GM10266 (cell line): ENCODE results near the gene SOX15.

Source experiments
- DNase-seq: peaks from one replicate; pipeline ENCODE4 v3.0.0; 2012; ENCODE audit errors: extremely low spot score
- TF ChIP-seq, protein P1 (sequence below): IDR thresholded peaks from 2 replicates; pipeline ENCODE4 v1.5.1; 2012; ENCODE audit warnings: mild to moderate bottlenecking, low read depth; ENCODE audit not compliant: control insufficient read depth, insufficient read depth; ENCODE audit errors: missing control alignments

The SOX15 gene

GRCh38 chr17:7555320-7555948 lies 34.5 kb downstream of the SOX15 start:
- TF ChIP-seq, protein P1, sequence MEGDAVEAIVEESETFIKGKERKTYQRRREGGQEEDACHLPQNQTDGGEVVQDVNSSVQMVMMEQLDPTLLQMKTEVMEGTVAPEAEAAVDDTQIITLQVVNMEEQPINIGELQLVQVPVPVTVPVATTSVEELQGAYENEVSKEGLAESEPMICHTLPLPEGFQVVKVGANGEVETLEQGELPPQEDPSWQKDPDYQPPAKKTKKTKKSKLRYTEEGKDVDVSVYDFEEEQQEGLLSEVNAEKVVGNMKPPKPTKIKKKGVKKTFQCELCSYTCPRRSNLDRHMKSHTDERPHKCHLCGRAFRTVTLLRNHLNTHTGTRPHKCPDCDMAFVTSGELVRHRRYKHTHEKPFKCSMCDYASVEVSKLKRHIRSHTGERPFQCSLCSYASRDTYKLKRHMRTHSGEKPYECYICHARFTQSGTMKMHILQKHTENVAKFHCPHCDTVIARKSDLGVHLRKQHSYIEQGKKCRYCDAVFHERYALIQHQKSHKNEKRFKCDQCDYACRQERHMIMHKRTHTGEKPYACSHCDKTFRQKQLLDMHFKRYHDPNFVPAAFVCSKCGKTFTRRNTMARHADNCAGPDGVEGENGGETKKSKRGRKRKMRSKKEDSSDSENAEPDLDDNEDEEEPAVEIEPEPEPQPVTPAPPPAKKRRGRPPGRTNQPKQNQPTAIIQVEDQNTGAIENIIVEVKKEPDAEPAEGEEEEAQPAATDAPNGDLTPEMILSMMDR, result no peak
- DNase-seq, result no peak

DNA sequence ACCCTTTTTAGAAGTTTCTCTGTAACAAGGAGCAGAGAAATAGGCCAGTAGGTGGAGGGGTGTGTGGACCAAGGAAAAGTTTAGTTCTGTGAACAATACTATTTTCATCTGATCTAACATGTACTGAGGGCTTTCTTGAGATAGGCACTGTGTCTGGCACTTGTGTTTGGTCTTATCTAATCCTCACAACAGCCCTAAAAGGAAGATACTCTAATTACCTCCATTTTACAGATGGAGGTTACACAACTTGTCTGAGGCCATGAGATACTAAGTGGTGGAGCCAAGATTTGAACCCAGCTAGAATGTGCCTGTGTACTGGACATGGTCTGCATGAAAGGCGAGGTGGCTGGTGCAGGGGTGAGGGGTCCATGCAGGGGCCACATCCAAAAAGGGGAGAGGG lies 36.5 kb downstream of the SOX15 start:
- TF ChIP-seq, protein P1, result no peak
- no peak for DNase-seq

DNA sequence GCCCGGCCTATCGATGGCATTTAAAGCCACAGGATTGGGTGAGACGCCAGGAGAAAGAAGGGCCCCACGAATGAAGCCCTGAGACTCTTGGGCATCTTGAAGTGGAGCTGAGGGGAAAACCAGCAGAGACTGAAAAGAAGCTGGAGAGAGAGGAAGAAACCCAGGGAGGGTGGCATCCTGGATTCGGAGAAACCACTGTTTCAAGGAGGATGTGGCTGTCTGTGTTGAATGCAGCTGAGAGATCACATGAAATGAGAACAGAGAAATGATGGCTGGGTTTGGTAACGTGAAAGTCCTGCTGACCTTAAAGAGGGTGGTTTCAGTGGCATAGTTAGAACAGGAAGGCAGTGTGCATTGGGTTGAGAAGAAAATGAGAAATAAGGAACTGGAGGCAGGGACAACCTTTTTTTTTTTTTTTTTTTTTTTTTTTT lies 37.3 kb downstream of the SOX15 start:
- TF ChIP-seq, protein P1, result no peak
- DNase-seq, result peak; percentile 75

DNA sequence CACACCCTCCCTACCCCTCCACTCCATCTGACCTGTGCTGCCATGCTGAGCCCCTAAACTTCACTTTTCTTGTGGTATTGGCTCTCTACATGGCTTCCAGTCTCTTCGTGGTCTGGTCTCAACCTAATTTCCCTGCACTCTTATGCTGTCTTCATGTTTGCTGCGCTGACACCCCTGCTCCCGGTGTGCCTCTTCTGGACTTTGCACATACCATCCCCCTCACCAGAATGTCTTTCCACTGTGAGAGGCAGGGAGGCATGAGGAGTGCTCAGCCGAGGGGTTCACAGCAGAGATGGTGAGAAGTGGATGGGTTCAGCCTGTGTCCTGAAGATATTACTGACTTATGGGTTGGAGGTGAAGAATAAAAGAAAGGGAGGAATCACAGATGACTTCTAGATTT lies 38.5 kb downstream of the SOX15 start:
- DNase-seq, result no peak
- TF ChIP-seq, protein P1, result no peak

DNA sequence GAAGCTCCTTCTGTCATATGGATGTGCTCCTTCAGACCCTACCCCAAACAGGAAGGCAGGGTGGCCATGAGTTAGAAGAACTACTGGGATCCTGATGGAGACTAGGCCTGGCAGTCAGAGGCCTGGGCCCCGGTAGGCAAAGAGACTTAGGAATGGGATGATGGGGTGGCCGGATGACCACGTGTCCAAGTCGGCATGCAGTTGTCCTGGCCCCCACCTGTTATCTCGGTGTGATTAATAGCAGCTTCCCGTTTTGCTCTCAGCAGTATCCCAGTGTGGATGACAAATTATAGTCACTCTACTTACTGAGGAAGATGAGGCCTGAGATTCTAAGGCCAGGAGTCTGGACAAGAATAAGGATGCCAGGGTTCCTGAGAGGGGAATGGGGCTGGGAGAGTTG lies 39.5 kb downstream of the SOX15 start:
- TF ChIP-seq, protein P1, result no peak
- no peak for DNase-seq

DNA sequence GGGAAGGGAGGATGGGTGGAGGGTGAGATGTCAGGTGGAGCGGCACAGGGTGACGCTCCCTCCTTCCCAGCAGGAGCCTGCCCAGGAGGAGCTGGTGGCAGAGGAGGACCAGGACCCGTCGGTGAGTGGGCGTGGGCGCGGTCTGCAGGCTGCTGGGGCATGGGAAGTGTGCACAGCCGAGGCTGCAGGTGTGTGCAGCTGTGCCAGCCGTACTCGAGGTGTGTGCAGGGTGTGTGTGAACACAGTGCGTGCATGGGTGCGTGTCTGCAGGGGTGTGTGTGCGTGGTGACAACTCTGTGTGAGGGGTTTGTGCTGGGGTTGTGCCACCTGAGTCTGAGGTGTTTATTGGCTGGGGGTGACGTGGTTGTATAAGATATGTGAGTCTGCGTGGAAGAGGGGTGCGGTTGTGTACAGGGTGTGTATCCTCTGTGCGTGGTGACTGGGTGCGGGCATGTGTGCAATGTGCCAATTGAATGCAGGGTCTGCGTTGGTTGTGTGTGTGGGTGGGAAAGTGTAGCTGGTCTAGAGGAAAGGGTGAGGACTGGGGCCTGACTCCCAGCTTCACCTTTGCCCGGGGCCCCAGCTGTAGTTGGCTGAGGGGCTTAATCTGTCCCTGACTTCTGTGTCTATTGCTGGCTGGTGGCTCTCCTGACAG lies 40.4 kb downstream of the SOX15 start:
- TF ChIP-seq, protein P1, result no peak
- no peak for DNase-seq

- TF ChIP-seq, protein P1, result no peak
- peak; percentile 79 for DNase-seq
Measured at GRCh38 chr17:7548585-7549400, 41.1 kb downstream of the SOX15 start, which contains the start of gene TNFSF12. TNFSF12 (plus strand) TSS chr17:7549058; CDS start chr17:7549154, 96 bp downstream.
